OCI-M2 (cell line): ENCODE measurements around the gene S100A7.
A peak's percentile ranks its signal among the peaks of the same experiment; 100 is the strongest.
"Not testable (repeated sequence)": the region's sequence is repeated elsewhere in the genome, so short reads cannot be mapped to it uniquely, and the experiment has no call there.

Experiments
- DNase-seq: peaks from one replicate; lab custom pipeline; 2025; ENCODE audit not compliant: unreplicated experiment; lab: John Stamatoyannopoulos, UW

Gene S100A7

GRCh38 chr1:153431928-153432327 is 28.5 kb downstream of the S100A7 start:
- no peak for DNase-seq

GRCh38 chr1:153431427-153431826 is 29.0 kb downstream of the S100A7 start:
- no peak for DNase-seq

- no peak for DNase-seq
These were observed 29.4 kb downstream of the S100A7 start for GRCh38 chr1:153431002-153431401.

GRCh38 chr1:153430561-153430960 is 29.9 kb downstream of the S100A7 start:
- DNase-seq: no peak

- no peak for DNase-seq
These were observed 30.3 kb downstream of the S100A7 start for GRCh38 chr1:153430166-153430553.

GRCh38 chr1:153429266-153430165 is 30.9 kb downstream of the S100A7 start:
- DNase-seq: no peak

GRCh38 chr1:153428791-153429190 is 31.7 kb downstream of the S100A7 start:
- DNase-seq: no peak

GRCh38 chr1:153428073-153428638 is 32.3 kb downstream of the S100A7 start:
- DNase-seq: no peak

- DNase-seq: no peak
These were observed 33.6 kb downstream of the S100A7 start for GRCh38 chr1:153426809-153427208.

GRCh38 chr1:153422450-153423068 is 37.9 kb downstream of the S100A7 start:
- peak; percentile 2 for DNase-seq

- no peak for DNase-seq
These were observed 40.1 kb downstream of the S100A7 start for GRCh38 chr1:153420306-153420705.

- DNase-seq: not testable (repeated sequence)
These were observed 41.0 kb downstream of the S100A7 start for GRCh38 chr1:153419436-153419793.

GRCh38 chr1:153418758-153419435 is 41.6 kb downstream of the S100A7 start:
- not testable (repeated sequence) for DNase-seq

- DNase-seq: no peak
These were observed 43.1 kb downstream of the S100A7 start for GRCh38 chr1:153417136-153417888.

- DNase-seq: no peak
These were observed 44.4 kb downstream of the S100A7 start, which contains the start of gene S100A7A for GRCh38 chr1:153415850-153416570. S100A7A (plus strand) TSS chr1:153416520; CDS start chr1:153418083, 1,563 bp downstream.

- DNase-seq: not testable (repeated sequence)
These were observed 46.5 kb downstream of the S100A7 start for GRCh38 chr1:153413961-153414360.
